HG03565 (cell line): ENCODE data around the gene ATOH7.
"Not testable (repeated sequence)": the region's sequence is repeated elsewhere in the genome, so short reads cannot be mapped to it uniquely, and the experiment has no call there.

Source experiments
- ATAC-seq: cut with Tn5 transposase; IDR thresholded peaks from one replicate; pipeline ENCODE4 v1.9.1; 2021; ENCODE audit warnings: mild to moderate bottlenecking, moderate library complexity; ENCODE audit not compliant: unreplicated experiment

The ATOH7 gene

GRCh38 chr10:68231817-68232251 is at the start of gene ATOH7:
Gene ATOH7, minus strand, starts transcription at chr10:68232113. Its CDS starts 436 bp downstream, at chr10:68231677.
- ATAC-seq = no peak

- no peak for ATAC-seq
Observed at GRCh38 chr10:68280758-68281157, 48.8 kb upstream of the ATOH7 start.

GRCh38 chr10:68278906-68279753 is 47.2 kb upstream of the ATOH7 start:
- not testable (repeated sequence) for ATAC-seq

GRCh38 chr10:68277814-68278213 is 45.9 kb upstream of the ATOH7 start:
- not testable (repeated sequence) for ATAC-seq

GRCh38 chr10:68276224-68276623 is 44.3 kb upstream of the ATOH7 start:
- no peak for ATAC-seq

GRCh38 chr10:68275600-68276126 is 43.8 kb upstream of the ATOH7 start:
- no peak for ATAC-seq

- ATAC-seq = no peak
Observed at GRCh38 chr10:68272833-68273232, 40.9 kb upstream of the ATOH7 start.

GRCh38 chr10:68271196-68271882 is 39.4 kb upstream of the ATOH7 start:
- no peak for ATAC-seq

GRCh38 chr10:68269562-68270290 is 37.8 kb upstream of the ATOH7 start:
- no peak for ATAC-seq

GRCh38 chr10:68261132-68261856 is 29.4 kb upstream of the ATOH7 start:
- no peak for ATAC-seq

- ATAC-seq = no peak
Observed at GRCh38 chr10:68253346-68253745, 21.4 kb upstream of the ATOH7 start.

- no peak for ATAC-seq
Observed at GRCh38 chr10:68251625-68252495, 19.9 kb upstream of the ATOH7 start.

- no peak for ATAC-seq
Observed at GRCh38 chr10:68251151-68251550, 19.2 kb upstream of the ATOH7 start.

GRCh38 chr10:68249297-68249696 is 17.4 kb upstream of the ATOH7 start:
- no peak for ATAC-seq

- no peak for ATAC-seq
Observed at GRCh38 chr10:68247931-68248330, 16.0 kb upstream of the ATOH7 start.

GRCh38 chr10:68246397-68246796 is 14.5 kb upstream of the ATOH7 start:
- ATAC-seq = not testable (repeated sequence)

- no peak for ATAC-seq
Observed at GRCh38 chr10:68242051-68242450, 10.1 kb upstream of the ATOH7 start.

- ATAC-seq = no peak
Observed at GRCh38 chr10:68239596-68240150, 7.8 kb upstream of the ATOH7 start.

GRCh38 chr10:68239069-68239468 is 7.2 kb upstream of the ATOH7 start:
- no peak for ATAC-seq
